ENCODE results near the gene ADSS2.
"Not testable (repeated sequence)": the region's sequence is repeated elsewhere in the genome, so short reads cannot be mapped to it uniquely, and the experiment has no call there.

Gene ADSS2

DNA sequence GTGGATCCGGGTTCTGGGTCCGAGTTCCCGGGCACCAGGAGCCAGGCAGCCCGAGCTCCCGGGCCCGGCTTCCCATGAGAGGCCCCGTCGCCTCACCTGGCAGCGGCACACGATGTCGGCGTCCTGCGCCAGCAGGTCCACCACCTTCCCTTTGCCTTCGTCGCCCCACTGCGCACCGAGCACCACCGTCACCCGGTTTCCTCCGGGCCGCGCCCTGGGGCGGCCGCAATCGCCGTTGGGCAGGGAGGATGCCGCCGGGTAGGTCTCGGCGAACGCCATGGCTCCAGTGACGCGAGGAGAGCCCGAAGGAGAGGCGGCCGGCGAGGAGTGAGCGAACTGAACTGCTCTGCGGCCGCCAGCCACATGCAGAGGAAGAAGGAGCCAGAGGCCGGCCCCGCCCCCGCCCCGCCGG, at the start of gene ADSS2:
TSS of gene ADSS2 (minus strand) at position 371 of the 412 bp plus-strand sequence. CDS start at position 279, 92 bp downstream.
- DNase-seq = no peak

DNA sequence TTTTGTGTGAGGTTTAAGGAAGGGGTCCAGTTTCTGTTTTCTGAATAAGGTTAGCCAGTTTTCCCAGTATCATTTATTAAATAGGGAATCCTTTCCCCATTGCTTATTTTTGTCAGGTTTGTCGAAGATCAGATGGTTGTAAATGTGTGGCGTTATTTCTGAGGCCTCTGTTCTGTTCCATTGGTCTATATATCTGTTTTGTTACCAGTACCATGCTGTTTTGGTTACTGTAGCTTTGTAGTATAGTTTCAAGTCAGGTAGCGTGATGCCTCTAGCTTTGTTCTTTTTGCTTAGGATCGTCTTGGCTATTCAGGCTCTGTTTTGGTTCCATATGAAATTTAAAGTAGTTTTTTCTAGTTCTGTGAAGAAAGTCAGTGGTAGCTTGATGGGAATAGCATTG, 48.8 kb upstream of the ADSS2 start:
- DNase-seq = not testable (repeated sequence)

DNA sequence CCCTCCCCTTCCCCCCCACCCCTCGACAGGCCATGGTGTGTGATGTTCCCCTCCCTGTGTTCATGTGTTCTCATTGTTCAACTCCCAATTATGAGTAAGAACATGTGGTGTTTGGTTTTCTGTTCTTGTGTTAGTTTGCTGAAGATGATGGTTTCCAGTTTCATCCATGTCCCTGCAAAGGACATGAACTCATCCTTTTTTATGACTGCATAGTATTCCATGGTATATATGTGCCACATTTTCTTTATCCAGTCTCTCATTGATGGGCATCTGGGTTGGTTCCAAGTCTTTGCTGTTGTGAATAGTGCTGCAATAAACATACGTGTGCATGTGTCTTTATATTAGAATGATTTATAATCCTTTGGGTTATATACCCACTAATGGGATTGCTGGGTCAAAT, 47.8 kb upstream of the ADSS2 start:
- not testable (repeated sequence) for DNase-seq

DNA sequence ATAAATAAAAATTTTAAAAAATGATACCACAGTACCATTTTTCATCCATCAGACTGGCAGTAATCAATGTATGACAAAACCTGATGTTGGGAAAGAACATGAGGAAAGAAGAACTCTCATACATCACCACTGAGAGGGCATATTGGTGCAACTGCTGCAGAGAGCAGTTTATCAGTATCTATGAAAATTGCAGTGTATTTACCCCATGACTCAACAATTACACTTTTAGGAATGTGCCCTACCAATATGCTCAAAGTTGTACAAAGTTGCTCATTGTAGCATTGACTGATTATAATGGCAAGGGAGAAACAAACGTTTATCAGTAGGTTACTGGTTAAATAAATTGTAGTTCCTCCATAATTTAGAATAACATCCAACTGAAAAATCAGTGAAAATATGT, 46.1 kb upstream of the ADSS2 start:
- no peak for DNase-seq

DNA sequence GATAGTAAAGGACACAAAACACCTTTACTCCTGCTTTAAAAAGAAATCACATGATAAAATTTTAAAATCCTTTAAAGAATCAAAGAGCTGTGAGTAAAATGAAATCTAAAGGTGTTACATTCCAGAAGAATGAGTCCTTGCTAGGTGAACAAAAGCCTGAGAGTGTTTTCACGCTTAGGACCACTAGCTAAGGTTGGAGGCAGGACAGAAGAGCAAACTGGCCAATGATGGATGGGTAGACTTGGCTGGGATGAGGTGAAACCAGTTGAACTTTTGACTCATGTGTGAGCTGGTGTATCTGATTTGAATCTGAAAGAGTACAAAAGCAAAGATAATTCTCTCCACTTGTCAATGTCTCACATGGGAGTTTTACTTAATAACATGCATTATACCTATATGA, 44.5 kb upstream of the ADSS2 start:
- no peak for DNase-seq

DNA sequence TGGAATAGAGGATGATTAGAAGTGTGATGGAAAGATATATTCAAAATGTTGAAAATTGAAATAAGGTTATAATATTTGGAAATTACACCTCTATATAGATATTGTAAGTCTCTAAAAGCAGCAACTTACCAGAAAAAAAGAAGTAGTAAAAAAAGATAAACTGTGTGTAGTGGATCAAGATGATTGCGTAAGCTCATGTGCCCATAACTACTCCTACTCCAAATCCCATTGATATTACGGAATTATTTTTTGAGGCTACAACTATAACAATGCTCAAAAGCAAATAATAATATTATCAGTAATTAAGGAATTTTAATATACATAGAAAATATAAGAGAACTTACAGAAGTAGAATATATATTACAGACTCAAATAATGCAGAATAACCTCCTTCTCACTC, 42.9 kb upstream of the ADSS2 start:
- DNase-seq = no peak

DNA sequence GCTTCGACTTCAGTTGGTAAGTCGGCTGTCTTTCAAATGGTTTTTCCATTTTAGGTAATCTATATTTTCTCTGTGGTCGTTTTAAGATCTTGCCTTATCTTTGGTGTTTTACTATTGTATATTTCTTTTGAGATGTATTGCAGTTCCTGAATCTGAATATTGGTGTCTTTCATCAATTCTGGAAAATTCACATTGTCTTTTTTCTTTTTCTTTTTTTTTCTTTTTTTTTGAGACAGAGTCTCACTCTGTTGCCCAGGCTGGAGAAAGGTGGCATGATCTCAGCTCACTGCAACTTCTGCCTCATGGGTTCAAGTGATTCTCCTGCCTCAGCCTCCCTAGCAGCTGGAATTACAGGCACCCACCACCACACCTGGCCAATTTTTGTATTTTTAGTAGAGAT, 33.3 kb upstream of the ADSS2 start:
- DNase-seq = not testable (repeated sequence)

DNA sequence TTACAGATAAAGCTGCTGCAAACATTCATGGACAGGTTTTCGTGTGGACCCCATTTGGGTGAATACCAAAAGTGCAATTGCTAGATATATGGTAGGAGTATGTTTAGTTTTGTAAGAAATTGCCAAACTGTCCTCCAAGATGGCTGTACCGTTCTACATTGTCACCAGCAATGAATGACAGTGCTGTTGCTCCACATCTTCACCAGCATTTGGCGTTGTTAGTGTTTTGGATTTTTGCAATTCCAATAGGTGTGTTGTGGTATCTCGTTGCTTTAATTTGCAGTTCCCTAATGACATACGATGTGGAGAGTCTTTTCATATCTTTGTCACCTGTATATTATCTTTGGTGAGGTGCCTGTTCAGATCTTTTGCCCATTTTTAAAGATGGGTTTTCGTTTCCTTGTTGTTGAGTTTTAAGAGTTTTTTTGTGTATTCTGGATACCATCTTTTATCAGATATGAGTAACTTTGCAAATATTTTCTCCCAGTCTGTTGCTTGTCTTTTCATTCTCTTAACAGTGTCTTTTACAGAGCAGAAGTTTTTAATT, 21.4 kb upstream of the ADSS2 start:
- no peak for DNase-seq

DNA sequence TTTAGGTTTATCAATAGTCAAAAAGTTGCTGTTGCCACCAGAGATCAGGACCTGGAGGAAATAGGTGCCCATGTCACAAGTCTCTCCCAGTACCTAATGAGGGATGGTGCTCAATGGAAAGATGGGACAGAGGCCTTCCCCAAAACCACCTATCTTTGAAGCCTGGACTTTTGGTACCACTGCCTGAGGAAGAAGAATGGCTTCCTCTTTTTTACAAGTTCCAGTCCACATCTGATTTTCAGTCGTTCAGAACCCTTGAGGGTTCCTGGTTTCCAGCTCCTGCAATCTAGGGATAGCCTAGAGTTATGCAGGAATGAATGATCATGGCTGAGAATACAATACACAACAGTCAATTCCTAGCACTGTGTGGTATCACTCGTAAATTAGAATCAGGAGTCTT, 15.0 kb upstream of the ADSS2 start:
- no peak for DNase-seq

DNA sequence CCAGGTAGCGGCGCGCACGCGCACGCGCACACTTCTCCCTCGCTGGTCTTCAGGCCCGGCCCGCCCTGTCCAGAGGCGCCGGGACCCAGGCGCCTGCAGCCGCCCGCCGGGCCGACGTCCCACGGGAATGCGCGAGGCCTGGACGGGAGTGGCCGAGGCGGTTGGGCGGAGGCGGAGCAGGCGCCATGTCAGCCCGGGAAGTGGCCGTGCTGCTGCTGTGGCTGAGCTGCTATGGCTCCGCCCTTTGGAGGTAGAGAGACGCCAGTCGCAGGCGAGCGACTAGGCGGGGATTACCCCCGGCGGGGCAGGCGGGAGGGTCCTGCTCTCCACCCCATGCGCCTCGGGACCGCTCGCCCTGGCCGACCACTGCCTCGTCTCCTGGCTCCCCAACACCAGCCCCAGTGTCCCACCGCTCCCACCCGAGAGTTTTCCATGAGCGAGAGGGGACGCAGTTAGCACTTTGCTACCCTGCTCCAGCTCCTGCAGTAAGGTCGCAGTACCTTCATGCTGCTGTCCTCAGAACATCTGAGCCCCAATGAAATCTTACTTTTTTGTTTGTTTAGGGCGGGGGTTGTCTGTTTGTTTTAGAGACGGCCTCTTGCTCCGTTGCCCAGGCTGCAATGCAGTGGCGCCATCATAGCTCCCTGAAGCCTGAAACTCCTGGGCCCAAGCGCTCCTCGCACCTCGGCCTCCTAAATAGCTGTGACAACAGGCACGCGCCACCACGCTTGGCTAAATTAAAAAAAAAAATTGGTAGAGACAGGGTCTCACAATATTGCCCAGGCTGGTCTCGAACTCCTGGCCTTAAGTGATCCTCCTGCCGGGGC, 9.7 kb upstream of the ADSS2 start, which contains the start of gene CATSPERE:
TSS of gene CATSPERE (plus strand) at position 29 of the 827 bp plus-strand sequence. CDS start at position 186, 157 bp downstream.
- DNase-seq = peak; percentile 44

DNA sequence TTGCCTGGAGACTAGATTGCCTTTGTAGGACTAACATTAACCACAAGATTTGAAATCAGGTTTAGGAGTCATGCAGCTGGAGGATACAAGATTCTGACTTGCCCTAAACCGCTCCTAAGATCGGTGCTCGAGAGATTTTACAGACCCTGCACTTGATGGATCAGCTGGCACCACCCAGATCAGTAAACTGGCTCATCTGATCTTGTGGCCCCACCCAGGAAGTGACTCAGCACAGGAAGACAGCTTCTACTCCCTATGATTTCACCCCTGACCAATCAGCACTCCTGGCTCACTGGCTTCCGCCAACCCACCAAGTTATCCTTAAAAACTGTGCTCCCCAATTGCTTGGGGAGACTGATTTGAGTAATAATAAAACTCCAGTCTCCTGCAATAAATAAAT, 8.5 kb upstream of the ADSS2 start:
- no peak for DNase-seq

DNA sequence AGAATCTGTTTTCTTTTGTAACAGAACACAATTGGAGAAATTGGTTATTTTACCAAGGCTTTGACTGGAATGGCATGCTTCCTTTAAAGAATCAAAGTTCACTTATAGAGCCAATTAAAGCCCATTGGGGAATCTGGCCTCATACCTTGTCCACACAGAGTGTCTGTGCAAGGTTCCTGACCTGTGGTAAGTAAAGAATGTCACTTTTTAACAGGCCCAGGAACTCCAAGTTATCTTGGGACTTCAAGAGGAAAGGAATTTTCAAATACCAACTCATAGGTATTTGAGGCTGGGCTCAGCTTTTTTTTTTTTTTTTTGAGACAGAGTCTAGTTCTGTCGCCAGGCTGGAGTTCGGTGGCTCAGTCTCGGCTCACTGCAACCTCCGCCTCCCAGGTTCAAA, 7.1 kb upstream of the ADSS2 start:
- DNase-seq = no peak

DNA sequence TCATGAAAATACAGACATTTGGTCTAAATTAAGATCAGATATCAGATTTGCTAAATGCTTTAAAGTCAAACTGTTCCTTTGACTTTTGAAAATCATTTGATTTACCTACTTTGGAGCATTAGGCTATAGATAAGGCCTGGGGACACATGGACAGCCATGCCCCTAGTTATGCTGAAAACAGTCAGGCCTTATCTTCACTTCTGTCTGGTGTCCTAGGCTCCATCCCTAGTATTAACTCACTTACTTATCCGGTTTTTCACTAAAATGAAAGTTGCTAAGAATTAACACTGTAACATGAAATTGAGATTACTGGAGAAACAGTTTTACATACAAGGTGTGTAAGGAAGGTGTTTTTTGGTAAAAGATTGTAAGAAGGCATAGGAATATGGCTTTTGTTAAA, 4.9 kb upstream of the ADSS2 start:
- no peak for DNase-seq

DNA sequence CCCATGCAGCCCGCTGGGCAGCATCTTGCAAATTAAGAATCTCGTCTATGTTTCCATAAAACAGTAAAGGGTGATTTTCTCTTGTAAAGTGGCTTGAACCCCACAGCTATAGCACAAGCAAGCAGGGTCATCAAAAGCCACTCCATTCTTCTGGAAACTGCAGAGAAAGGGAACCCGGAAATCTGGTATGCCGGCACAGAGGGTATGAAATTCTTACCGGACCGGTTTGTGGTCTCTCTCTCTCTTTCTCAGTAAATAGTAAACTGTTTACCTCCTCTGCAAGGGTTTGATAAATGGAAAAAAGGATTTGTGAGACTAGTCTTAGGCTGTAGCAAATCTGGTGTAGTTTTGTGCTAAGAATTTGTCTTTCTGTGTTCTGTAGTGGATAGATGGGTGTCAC, 2.7 kb upstream of the ADSS2 start:
- DNase-seq = no peak

DNA sequence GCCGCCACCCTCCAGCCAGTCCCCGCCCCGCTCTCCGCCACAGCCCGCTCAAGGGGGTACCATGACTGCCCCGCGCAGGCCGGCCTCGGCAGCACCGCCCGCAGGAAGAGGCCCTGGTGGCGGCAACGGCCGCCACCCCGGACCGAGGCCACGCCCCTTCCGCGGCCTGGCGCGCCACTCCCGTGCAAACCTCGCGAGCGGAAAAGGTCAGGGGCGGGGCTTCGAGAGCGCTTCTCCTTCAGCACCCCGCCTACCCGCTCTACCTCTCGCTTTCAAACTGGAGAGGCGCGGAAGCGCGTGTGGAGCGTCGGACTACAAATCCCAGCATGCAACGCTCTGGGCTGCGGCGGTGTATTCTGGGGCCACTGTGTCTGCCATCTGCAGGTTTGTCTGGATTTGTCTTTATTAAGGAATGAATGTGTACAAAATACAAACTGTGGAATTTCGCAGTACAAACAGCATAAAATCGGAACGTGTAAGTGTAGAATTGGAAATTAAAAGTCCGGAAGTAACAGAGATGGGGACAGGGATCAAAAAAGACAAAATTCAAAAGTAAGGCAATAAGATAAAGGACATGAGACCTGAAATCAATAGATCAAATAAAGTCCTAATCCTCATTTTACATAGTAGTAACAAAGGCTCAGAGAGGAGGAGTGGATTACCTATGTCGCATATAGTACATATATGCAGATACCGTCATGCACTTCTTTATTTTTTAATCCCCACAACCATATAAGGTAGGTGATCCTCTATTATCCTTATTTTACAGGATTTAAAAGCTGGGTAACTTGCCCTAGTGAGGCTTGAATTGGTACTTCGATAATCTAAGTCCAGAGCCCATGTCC, 464 bp upstream of the ADSS2 start:
- peak; percentile 98 for DNase-seq

DNA sequence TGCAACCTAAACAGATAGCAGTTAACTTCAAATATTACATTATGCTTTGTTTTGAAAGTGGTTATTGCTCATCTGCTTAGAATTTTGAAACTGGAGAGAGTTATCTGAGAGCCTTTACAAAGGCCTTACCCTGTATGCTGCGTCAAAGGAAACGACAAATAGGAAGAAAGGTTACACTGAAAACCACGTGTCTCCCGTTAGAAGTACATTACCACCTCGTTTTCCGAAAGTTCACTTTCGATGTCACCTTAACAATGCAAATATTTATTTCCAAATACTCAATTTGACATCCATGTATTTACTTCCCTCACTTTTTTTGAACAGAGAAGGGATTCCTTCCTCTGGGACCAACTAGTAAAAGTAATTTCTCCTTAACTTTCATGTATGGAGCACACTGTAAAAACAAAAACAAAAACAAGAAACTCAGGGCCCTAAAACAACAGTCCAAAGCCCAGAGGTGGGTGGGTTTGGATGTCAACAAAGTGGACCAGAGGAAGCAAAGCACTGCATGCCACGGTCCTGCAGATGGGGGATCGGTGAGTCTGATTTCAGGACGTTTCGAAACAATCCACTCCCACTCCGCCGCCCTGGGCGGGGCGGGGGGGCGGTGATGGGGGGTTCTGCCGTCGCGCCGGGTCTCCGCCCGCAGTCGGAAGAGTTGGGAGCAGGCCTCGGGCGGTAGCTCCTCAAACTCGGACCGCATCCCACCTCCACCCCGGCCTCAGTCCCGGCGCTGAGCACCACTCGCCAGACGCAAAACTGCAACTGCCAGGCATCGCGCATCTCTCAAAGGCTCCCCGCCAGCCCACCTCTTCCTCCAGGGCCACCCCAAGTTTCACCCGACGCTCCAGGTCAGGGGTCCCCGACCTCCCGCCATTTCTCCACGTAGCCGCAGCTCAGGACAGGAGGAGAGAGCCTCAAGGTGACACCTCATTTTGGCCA, 841 bp downstream of the ADSS2 start:
- DNase-seq = peak; percentile 26

DNA sequence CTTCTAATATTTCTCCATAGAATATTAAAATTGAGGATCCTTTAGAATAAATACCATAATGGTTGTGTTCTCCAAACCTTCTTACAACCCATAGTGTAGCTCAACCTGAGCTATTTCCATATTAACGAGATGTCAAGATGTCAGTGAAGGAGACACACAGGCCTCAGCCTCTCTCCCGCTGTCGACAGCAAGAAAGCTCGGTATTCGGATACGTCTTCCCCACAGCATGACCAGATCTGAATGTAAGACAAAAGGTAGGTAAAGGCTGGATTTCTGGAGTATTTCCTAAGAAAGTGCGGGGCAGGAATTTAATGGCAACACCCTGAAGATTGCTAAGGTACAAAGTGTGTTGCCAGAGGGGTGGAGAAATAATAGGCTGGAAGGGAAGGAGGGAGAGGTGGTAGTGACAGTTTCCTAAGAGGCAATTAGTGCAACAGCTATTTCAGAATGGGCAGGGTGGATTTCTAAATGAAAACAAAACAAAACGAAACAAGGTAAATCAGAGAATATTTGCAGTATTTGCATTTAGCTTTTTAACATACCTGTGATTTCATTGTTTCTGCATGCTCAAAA, 1.7 kb downstream of the ADSS2 start:
- DNase-seq = no peak

DNA sequence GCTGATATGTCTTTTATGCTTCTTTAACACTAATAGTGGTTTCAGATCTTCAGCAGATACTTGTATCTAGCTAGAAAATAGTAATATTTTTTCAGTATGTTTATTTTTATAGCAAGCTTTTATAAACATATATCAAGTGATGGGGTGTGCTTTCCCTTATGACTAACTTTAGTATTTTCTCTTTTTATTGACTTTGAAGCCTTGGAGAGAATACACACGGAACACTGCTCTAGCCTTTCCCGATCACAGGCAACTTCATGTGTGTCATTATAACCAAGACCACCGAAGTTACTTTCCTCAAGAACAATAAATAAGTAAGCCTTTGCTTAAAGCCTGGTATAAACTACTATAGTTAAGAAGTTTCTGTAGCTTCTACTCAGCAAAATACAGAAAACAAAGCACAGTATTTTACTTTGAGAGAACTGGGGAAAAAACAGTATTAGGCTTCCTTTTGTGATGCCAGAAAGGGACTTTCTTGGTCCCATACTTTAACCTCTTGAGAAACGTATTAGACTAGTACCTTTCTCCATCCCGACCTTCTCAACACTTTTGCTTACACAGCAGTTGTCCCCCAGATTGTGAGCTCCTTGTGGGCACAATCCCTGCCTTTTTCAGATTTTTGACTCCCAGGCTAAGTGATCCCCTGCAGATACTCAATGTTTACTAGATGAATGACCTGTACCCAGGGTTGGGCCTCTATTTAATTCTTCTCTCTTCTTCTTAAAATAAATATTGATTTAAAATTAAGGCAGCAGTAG, 3.3 kb downstream of the ADSS2 start:
- DNase-seq = no peak

DNA sequence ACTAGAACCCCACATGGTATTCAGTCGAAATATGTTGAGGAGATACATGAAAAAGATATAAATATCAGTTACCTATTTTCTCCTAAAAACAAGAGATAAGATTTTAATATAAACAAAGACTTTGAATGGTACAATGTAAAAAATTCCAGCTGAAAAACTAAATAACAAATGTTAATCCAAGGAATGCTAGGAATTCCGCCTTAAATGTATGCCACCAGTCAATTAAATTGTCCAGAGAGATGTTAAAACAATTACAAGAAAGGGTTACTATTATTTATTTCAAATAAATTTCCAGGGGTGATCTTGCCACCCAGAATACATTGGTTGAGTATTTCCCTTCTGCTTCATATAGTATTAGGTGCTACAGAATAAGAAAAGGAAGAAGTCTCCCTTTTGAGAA, 4.2 kb downstream of the ADSS2 start:
- no peak for DNase-seq

DNA sequence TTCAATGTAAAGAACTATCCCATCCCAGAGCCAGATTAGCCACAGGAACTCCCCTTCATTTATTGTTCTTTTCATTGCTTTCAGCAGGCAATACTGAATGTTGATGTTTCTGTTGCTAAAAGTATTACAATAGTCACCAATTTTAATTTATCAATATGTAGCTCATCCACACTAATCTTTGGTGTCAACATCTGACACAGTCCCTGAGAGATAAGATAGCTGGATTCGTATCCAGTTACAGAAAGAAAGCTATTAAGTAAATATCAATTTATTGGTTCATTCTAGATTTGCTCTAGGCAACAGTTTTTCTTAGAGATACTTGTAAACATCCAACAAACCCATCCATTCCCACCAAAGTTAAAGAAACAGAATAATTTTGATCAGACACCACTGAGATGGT, 4.7 kb downstream of the ADSS2 start:
- DNase-seq = no peak
